ENCODE measurements around the gene EID2. TPM values are rescaled to one million over a fixed set of nuclear protein-coding genes. Genes with fewer than 3 reads are reported as not detected.

The EID2 gene
- total and polyA plus RNA-seq, 2 of the 13 experiments (the other 11 are each of a cell fraction or from before 2014, with no cell fraction given): 3.7 to 14.1 TPM

- TF ChIP-seq ZNF800 (CRISPR knock-in tag; IDR thresholded peaks at IDR 0.05) (peak; percentile 100), SMARCE1 (IDR thresholded peaks at IDR 0.05; ENCODE audit: borderline replicate concordance) (no peak), RFXANK (CRISPR knock-in tag; IDR thresholded peaks at IDR 0.05) (no peak), PHB2 (IDR thresholded peaks at IDR 0.05; ENCODE audit: partially characterized antibody) (no peak), ZSCAN22 (CRISPR knock-in tag; IDR thresholded peaks at IDR 0.05) (no peak), IRF2 (CRISPR knock-in tag; IDR thresholded peaks at IDR 0.05) (no peak), RARA (CRISPR knock-in tag; IDR thresholded peaks at IDR 0.05) (no peak), HDAC1 (CRISPR knock-in tag; IDR thresholded peaks at IDR 0.05) (no peak), JUNB (CRISPR knock-in tag; IDR thresholded peaks at IDR 0.05; ENCODE audit: borderline replicate concordance) (no peak), TOE1 (CRISPR knock-in tag; IDR thresholded peaks at IDR 0.05) (no peak), NFAT5 (CRISPR knock-in tag; IDR thresholded peaks at IDR 0.05) (no peak), ZNF678 (CRISPR knock-in tag; IDR thresholded peaks at IDR 0.05) (no peak), ZNF121 (CRISPR knock-in tag; IDR thresholded peaks at IDR 0.05) (no peak), POLR2A (IDR thresholded peaks at IDR 0.05; ENCODE audit: insufficient read depth in 1 of 2, low read depth in 2 of 2, low read length in 2 of 2) (no peak), EZH2 (conservative IDR thresholded peaks at IDR 0.05; ENCODE audit: low read depth, low read length) (0 out of 2 replicates have a peak, but pooled peaks have one; percentile 77), KAT7 (CRISPR knock-in tag; IDR thresholded peaks at IDR 0.05; ENCODE audit: borderline replicate concordance) (no peak), PITX1 (CRISPR knock-in tag; IDR thresholded peaks at IDR 0.05) (no peak), HNRNPLL (IDR thresholded peaks at IDR 0.05; ENCODE audit: low read depth, low read length, poor library complexity, severe bottlenecking) (peak; percentile 39), ZNF772 (CRISPR knock-in tag; IDR thresholded peaks at IDR 0.05) (no peak), KDM4B (CRISPR knock-in tag; IDR thresholded peaks at IDR 0.05) (no peak)
These were observed 40.9 kb downstream of the EID2 start, which contains the start of gene DLL3 (continued) for GRCh38 chr19:39498798-39499642.

Data from HepG2 (cell line).